ENCODE results near the gene ELSPBP1.

Gene ELSPBP1

DNA sequence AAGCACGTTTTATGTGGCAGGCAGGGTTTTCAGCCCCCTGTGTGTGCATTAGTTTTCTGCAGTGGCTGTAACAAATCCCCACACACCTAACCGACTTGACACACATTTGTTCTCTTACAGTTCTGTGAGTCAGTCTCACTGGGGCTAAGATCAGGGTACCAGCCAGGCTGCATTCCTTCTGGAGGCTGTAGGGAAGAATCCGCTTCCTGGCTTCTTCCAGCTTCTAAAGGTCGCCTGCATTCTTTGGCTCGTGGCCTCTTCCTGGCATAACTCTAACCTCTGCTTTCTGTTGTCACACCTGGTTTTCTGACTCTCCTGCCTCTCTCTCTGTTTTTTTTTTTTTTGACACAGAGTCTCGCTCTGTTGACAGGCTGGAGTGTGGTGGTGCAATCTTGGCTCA, 6.4 kb downstream of the ELSPBP1 start:
- CTCF ChIA-PET: interaction anchor here (0.7 to 1.7 kb wide), 3 partner anchors 36 to 582 kb away, joined by 3 to 5 read pairs (median 3); no protein-coding TSS in a partner anchor

GRCh38 chr19:48004236-48004635, 9.8 kb downstream of the ELSPBP1 start:
- POLR2A ChIA-PET: no interaction called here

More for the DNA sequence above, 6.4 kb downstream of the ELSPBP1 start:
- POLR2A ChIA-PET: no interaction called here
- no peaks in the 10 kb centered on the region for H3K36me3 ChIP-seq (ENCODE audit: control insufficient read depth in 2 of 2, insufficient read depth in 1 of 2, low read length in 2 of 2)
- H3K4me1 ChIP-seq (ENCODE audit: control insufficient read depth, insufficient read depth, low read length): no peaks in the 10 kb centered on the region
- no peak overlapping the region for H3K27ac ChIP-seq (ENCODE audit: extremely low read depth, low read depth, low read length)
- TF ChIP-seq ZNF621 (tag by site-specific recombination; IDR thresholded peaks at IDR 0.05): no peak
- peak; percentile 27 for TF ChIP-seq SETDB1 (IDR thresholded peaks at IDR 0.05; ENCODE audit: insufficient read length, low read length)
- peaks cover 2% of the 10 kb centered on the region; the same call in 1 of the 2 replicates for H3K9me3 ChIP-seq (ENCODE audit: control insufficient read depth, insufficient read depth, low read depth, low read length)
- no peak overlapping the region for H3K4me3 ChIP-seq (ENCODE audit: low read depth, low read length)

GRCh38 chr19:48006762-48007161, 12.3 kb downstream of the ELSPBP1 start:
- CTCF ChIA-PET: interaction anchor here (0.6 to 1.7 kb wide), 7 partner anchors 9 to 44 kb away, joined by 3 to 4 read pairs (median 3); partner anchors contain the start of gene ELSPBP1
- no peaks in the 10 kb centered on the region; the same call in 1 of the 2 replicates for H3K9me3 ChIP-seq (ENCODE audit: control insufficient read depth, insufficient read depth, low read depth, low read length)
- no peaks in the 10 kb centered on the region for H3K36me3 ChIP-seq (ENCODE audit: control insufficient read depth in 2 of 2, insufficient read depth in 1 of 2, low read length in 2 of 2)
- no peak overlapping the region for H3K27ac ChIP-seq (ENCODE audit: extremely low read depth, low read depth, low read length)
- POLR2A ChIA-PET: no interaction called here
- no peaks in the 10 kb centered on the region for H3K4me1 ChIP-seq (ENCODE audit: control insufficient read depth, insufficient read depth, low read length)
- no peak overlapping the region for H3K4me3 ChIP-seq (ENCODE audit: low read depth, low read length)
- TF ChIP-seq, protein P1, sequence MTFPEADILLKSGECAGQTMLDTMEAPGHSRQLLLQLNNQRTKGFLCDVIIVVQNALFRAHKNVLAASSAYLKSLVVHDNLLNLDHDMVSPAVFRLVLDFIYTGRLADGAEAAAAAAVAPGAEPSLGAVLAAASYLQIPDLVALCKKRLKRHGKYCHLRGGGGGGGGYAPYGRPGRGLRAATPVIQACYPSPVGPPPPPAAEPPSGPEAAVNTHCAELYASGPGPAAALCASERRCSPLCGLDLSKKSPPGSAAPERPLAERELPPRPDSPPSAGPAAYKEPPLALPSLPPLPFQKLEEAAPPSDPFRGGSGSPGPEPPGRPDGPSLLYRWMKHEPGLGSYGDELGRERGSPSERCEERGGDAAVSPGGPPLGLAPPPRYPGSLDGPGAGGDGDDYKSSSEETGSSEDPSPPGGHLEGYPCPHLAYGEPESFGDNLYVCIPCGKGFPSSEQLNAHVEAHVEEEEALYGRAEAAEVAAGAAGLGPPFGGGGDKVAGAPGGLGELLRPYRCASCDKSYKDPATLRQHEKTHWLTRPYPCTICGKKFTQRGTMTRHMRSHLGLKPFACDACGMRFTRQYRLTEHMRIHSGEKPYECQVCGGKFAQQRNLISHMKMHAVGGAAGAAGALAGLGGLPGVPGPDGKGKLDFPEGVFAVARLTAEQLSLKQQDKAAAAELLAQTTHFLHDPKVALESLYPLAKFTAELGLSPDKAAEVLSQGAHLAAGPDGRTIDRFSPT (tag by site-specific recombination; IDR thresholded peaks at IDR 0.05): no peak
- TF ChIP-seq, protein P2, sequence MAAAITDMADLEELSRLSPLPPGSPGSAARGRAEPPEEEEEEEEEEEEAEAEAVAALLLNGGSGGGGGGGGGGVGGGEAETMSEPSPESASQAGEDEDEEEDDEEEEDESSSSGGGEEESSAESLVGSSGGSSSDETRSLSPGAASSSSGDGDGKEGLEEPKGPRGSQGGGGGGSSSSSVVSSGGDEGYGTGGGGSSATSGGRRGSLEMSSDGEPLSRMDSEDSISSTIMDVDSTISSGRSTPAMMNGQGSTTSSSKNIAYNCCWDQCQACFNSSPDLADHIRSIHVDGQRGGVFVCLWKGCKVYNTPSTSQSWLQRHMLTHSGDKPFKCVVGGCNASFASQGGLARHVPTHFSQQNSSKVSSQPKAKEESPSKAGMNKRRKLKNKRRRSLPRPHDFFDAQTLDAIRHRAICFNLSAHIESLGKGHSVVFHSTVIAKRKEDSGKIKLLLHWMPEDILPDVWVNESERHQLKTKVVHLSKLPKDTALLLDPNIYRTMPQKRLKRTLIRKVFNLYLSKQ (tag by site-specific recombination; IDR thresholded peaks at IDR 0.05; ENCODE audit: borderline replicate concordance): no peak
- TF ChIP-seq, protein P3, sequence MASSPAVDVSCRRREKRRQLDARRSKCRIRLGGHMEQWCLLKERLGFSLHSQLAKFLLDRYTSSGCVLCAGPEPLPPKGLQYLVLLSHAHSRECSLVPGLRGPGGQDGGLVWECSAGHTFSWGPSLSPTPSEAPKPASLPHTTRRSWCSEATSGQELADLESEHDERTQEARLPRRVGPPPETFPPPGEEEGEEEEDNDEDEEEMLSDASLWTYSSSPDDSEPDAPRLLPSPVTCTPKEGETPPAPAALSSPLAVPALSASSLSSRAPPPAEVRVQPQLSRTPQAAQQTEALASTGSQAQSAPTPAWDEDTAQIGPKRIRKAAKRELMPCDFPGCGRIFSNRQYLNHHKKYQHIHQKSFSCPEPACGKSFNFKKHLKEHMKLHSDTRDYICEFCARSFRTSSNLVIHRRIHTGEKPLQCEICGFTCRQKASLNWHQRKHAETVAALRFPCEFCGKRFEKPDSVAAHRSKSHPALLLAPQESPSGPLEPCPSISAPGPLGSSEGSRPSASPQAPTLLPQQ (tag by site-specific recombination; IDR thresholded peaks at IDR 0.05): no peak
- TF ChIP-seq SCRT2 (tag by site-specific recombination; IDR thresholded peaks at IDR 0.05) (no peak), ZNF660 (tag by site-specific recombination; IDR thresholded peaks at IDR 0.05) (no peak), ZNF585B (tag by site-specific recombination; IDR thresholded peaks at IDR 0.05) (no peak), ZBTB21 (tag by site-specific recombination; IDR thresholded peaks at IDR 0.05) (no peak), ZFP3 (tag by site-specific recombination; IDR thresholded peaks at IDR 0.05; ENCODE audit: low read depth) (no peak), ZNF513 (tag by site-specific recombination; IDR thresholded peaks at IDR 0.05) (no peak), ZNF548 (tag by site-specific recombination; IDR thresholded peaks at IDR 0.05) (no peak), SP2 (tag by site-specific recombination; IDR thresholded peaks at IDR 0.05) (no peak), ZNF2 (tag by site-specific recombination; IDR thresholded peaks at IDR 0.05) (no peak), ZNF544 (tag by site-specific recombination; IDR thresholded peaks at IDR 0.05) (no peak)
- TF ChIP-seq, protein P4, sequence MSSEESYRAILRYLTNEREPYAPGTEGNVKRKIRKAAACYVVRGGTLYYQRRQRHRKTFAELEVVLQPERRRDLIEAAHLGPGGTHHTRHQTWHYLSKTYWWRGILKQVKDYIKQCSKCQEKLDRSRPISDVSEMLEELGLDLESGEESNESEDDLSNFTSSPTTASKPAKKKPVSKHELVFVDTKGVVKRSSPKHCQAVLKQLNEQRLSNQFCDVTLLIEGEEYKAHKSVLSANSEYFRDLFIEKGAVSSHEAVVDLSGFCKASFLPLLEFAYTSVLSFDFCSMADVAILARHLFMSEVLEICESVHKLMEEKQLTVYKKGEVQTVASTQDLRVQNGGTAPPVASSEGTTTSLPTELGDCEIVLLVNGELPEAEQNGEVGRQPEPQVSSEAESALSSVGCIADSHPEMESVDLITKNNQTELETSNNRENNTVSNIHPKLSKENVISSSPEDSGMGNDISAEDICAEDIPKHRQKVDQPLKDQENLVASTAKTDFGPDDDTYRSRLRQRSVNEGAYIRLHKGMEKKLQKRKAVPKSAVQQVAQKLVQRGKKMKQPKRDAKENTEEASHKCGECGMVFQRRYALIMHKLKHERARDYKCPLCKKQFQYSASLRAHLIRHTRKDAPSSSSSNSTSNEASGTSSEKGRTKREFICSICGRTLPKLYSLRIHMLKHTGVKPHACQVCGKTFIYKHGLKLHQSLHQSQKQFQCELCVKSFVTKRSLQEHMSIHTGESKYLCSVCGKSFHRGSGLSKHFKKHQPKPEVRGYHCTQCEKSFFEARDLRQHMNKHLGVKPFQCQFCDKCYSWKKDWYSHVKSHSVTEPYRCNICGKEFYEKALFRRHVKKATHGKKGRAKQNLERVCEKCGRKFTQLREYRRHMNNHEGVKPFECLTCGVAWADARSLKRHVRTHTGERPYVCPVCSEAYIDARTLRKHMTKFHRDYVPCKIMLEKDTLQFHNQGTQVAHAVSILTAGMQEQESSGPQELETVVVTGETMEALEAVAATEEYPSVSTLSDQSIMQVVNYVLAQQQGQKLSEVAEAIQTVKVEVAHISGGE (tag by site-specific recombination; conservative IDR thresholded peaks at IDR 0.05; ENCODE audit: low read depth): no peak

More at GRCh38 chr19:48004236-48004635, 9.8 kb downstream of the ELSPBP1 start:
- CTCF ChIA-PET: interaction anchor here (0.8 to 1.7 kb wide), 3 partner anchors 9 to 99 kb away, joined by 3 to 7 read pairs (median 4); partner anchors contain the start of gene ELSPBP1
- Histone ChIP-seq H3K36me3 (ENCODE audit: control insufficient read depth in 2 of 2, insufficient read depth in 1 of 2, low read length in 2 of 2) (no peaks in the 10 kb centered on the region), H3K4me3 (ENCODE audit: low read depth, low read length) (no peak overlapping the region), H3K27ac (ENCODE audit: extremely low read depth, low read depth, low read length) (no peak overlapping the region), H3K9me3 (ENCODE audit: control insufficient read depth, insufficient read depth, low read depth, low read length) (peaks cover 2% of the 10 kb centered on the region), H3K4me1 (ENCODE audit: control insufficient read depth, insufficient read depth, low read length) (no peaks in the 10 kb centered on the region)
- TF ChIP-seq ZBTB1 (tag by site-specific recombination; IDR thresholded peaks at IDR 0.05) (no peak), ZNF747 (tag by site-specific recombination; IDR thresholded peaks at IDR 0.05) (no peak), GLI4 (tag by site-specific recombination; IDR thresholded peaks at IDR 0.05) (no peak), BCL11B (tag by site-specific recombination; IDR thresholded peaks at IDR 0.05; ENCODE audit: low read depth) (no peak), ZNF138 (tag by site-specific recombination; IDR thresholded peaks at IDR 0.05; ENCODE audit: borderline replicate concordance) (no peak), ZNF549 (tag by site-specific recombination; IDR thresholded peaks at IDR 0.05) (no peak), ZNF621 (tag by site-specific recombination; IDR thresholded peaks at IDR 0.05) (no peak)
- TF ChIP-seq, protein P2 (tag by site-specific recombination; IDR thresholded peaks at IDR 0.05; ENCODE audit: borderline replicate concordance): no peak
